A549 (cell line): ENCODE data around the gene COBL. TPM values are rescaled to one million over a fixed set of nuclear protein-coding genes. Genes with fewer than 3 reads are reported as not detected.

ENCODE experiments used
- ATAC-seq, 2 experiments: fragments of 200-7000 bp in 1 of 2; fragments of >200 bp in 1 of 2; cut with Nextera tagmentation in 1 of 2; cut with Tn5 transposase in 1 of 2; 3 replicates each; pipeline versions ENCODE4 v1.8.0 to v1.9.1; 2018 to 2020; ENCODE audit warnings: mild to moderate bottlenecking in 1 of 2, moderate library complexity in 1 of 2
- CTCF ChIA-PET: fragments of 300-600 bp; sonication (Branson Sonifier 250); formaldehyde crosslinking; extraction: SDS; loops from one replicate; lab custom pipeline; 2021; ENCODE audit warnings: antibody characterized with exemption, inconsistent platforms; lab: Yijun Ruan, JAX
- POLR2A ChIA-PET: fragments of 350-600 bp; formaldehyde crosslinking; extraction: SDS; loops from one replicate; lab custom pipeline; 2021; ENCODE audit warnings: antibody characterized with exemption, inconsistent platforms; lab: Yijun Ruan, JAX
- DNase-seq, 2 experiments: peaks; one replicate each; pipeline versions ENCODE4 v3.0.0 to v3.0.0-alpha.2; 2011 to 2016; ENCODE audit warnings: low read depth in 1 of 2, low spot score in 1 of 2
- FAIRE-seq: peaks from 2 replicates; lab custom pipeline; 2011; peaks lifted over from hg19 to GRCh38; lab: Jason Lieb, UNC
- H3K27ac ChIP-seq, 2 experiments: fragments of >200 bp; sonication (Bioruptor Twin); formaldehyde crosslinking; 3 replicates each; pipeline ENCODE4 v1.5.1; 2016 to 2017
- H3K4me1 ChIP-seq: fragments of >200 bp; sonication (Bioruptor Twin); formaldehyde crosslinking; 3 replicates; pipeline ENCODE4 v1.6.1; 2016
- H3K4me2 ChIP-seq: fragments of >200 bp; sonication (Bioruptor Twin); formaldehyde crosslinking; 3 replicates; pipeline ENCODE4 v1.6.1; 2016
- H3K4me3 ChIP-seq: fragments of >200 bp; sonication (Bioruptor Twin); formaldehyde crosslinking; 3 replicates; pipeline ENCODE4 v1.5.1; 2016
- H3K9me3 ChIP-seq: fragments of >200 bp; sonication (Bioruptor Twin); formaldehyde crosslinking; 3 replicates; pipeline ENCODE4 v1.6.1; 2016
- BHLHE40 ChIP-seq: IDR thresholded peaks from 2 replicates; pipeline ENCODE4 v1.6.1; 2012; ENCODE audit warnings: low read depth, low read length, inconsistent platforms
- CBX8 ChIP-seq: fragments of 200-600 bp; sonication (generic); IDR thresholded peaks from 2 replicates; pipeline ENCODE4 v1.6.1; 2016
- CEBPB ChIP-seq, 2 experiments: fragments of >200 bp in 1 of 2; sonication (Bioruptor Twin) in 1 of 2; formaldehyde crosslinking in 1 of 2; IDR thresholded peaks; 2 replicates each; pipeline ENCODE4 v1.6.1; 2012 to 2016
- CHD2 ChIP-seq: fragments of 150-350 bp; IDR thresholded peaks from 2 replicates; pipeline ENCODE4 v1.6.1; 2014; ENCODE audit warnings: low read length; ENCODE audit not compliant: partially characterized antibody
- EHMT2 ChIP-seq: fragments of 200-600 bp; sonication (generic); IDR thresholded peaks from 2 replicates; pipeline ENCODE4 v1.6.1; 2016; ENCODE audit warnings: antibody characterized with exemption, low read depth, mild to moderate bottlenecking, moderate library complexity
- FOSB ChIP-seq: fragments of 250-450 bp; sonication (Bioruptor Pico); IDR thresholded peaks from 2 replicates; pipeline ENCODE4 v1.5.0; 2020; ENCODE audit warnings: mild to moderate bottlenecking, moderate library complexity
- FOXS1 ChIP-seq: fragments of 250-450 bp; sonication (Bioruptor Pico); IDR thresholded peaks from 2 replicates; pipeline ENCODE4 v1.5.0; 2020; ENCODE audit warnings: mild to moderate bottlenecking, moderate library complexity
- HDAC2 ChIP-seq: fragments of 200-600 bp; sonication (generic); IDR thresholded peaks from 2 replicates; pipeline ENCODE4 v1.6.1; 2016
- HOXA7 ChIP-seq: fragments of 250-450 bp; sonication (Bioruptor Pico); IDR thresholded peaks from 2 replicates; pipeline ENCODE4 v1.5.0; 2020; ENCODE audit warnings: mild to moderate bottlenecking, moderate library complexity
- JUNB ChIP-seq: fragments of >200 bp; sonication (Bioruptor Twin); formaldehyde crosslinking; IDR thresholded peaks from 2 replicates; pipeline ENCODE4 v1.6.1; 2016
- KDM1A ChIP-seq: fragments of 200-600 bp; sonication (generic); IDR thresholded peaks from 2 replicates; pipeline ENCODE4 v1.6.1; 2016; ENCODE audit warnings: low read depth, mild to moderate bottlenecking
- KDM5A ChIP-seq: fragments of 200-600 bp; sonication (generic); IDR thresholded peaks from 2 replicates; pipeline ENCODE4 v1.6.1; 2016; ENCODE audit warnings: antibody characterized with exemption, mild to moderate bottlenecking
- MAZ ChIP-seq: fragments of 150-350 bp; IDR thresholded peaks from 2 replicates; pipeline ENCODE4 v1.6.1; 2014; ENCODE audit warnings: antibody characterized with exemption, low read depth, low read length, borderline replicate concordance
- POLR2A ChIP-seq: IDR thresholded peaks from 2 replicates; pipeline ENCODE4 v1.6.1; 2012; ENCODE audit warnings: mild to moderate bottlenecking, low read length
- RAD21 ChIP-seq, 2 experiments: fragments of >200 bp in 1 of 2; sonication (Bioruptor Twin) in 1 of 2; formaldehyde crosslinking in 1 of 2; IDR thresholded peaks in 1 of 2; conservative IDR thresholded peaks in 1 of 2; 2 replicates in 1 of 2; 3 replicates in 1 of 2; pipeline ENCODE4 v1.6.1; 2012 to 2018; ENCODE audit warnings: inconsistent platforms in 1 of 2
- RARB ChIP-seq: fragments of 250-450 bp; sonication (Bioruptor Pico); IDR thresholded peaks from 2 replicates; pipeline ENCODE4 v1.8.0; 2021; ENCODE audit warnings: mild to moderate bottlenecking, moderate library complexity
- RFX5 ChIP-seq: fragments of 450-650 bp; IDR thresholded peaks from 2 replicates; pipeline ENCODE4 v1.7.1; 2014; ENCODE audit warnings: antibody characterized with exemption, mild to moderate bottlenecking, moderate library complexity
- RNF2 ChIP-seq: fragments of 200-600 bp; sonication (generic); IDR thresholded peaks from 2 replicates; pipeline ENCODE4 v1.6.1; 2016; ENCODE audit warnings: low read depth, mild to moderate bottlenecking, antibody characterized with exemption, moderate library complexity, borderline replicate concordance
- SMC3 ChIP-seq: fragments of >200 bp; sonication (Bioruptor Twin); formaldehyde crosslinking; IDR thresholded peaks from 3 replicates; pipeline ENCODE4 v1.6.1; 2018; ENCODE audit warnings: inconsistent platforms
- SREBF2 ChIP-seq: fragments of 450-650 bp; IDR thresholded peaks from 2 replicates; pipeline ENCODE4 v1.6.1; 2014; ENCODE audit warnings: mild to moderate bottlenecking, moderate library complexity
- TP53 ChIP-seq: fragments of 250-450 bp; sonication (Bioruptor Pico); IDR thresholded peaks from 2 replicates; pipeline ENCODE4 v1.5.0; 2021; ENCODE audit warnings: mild to moderate bottlenecking, moderate library complexity
- ZC3H11A ChIP-seq: fragments of 450-650 bp; IDR thresholded peaks from 2 replicates; pipeline ENCODE4 v1.6.1; 2014; ENCODE audit warnings: antibody characterized with exemption, mild to moderate bottlenecking
- ZFP36 ChIP-seq: fragments of 450-650 bp; IDR thresholded peaks from 2 replicates; pipeline ENCODE4 v1.6.1; 2014; ENCODE audit warnings: borderline replicate concordance; ENCODE audit not compliant: partially characterized antibody
- WGBS: methylation state at CpG from one replicate; pipeline ENCODE4 v1.1.6; 2017; ENCODE audit errors: missing lambda C conversion rate; 5-methylcytosine and 5-hydroxymethylcytosine counted together
- polyA plus RNA-seq, 4 experiments: library from polyadenylated mRNA; depleted of rRNA in 3 of 4; stranded (reverse); fragments of >200 nt; fragmentation: RNase III in 1 of 4; extraction: RNeasy Plus Mini Kit Qiagen cat#74134 plus additional on column Dnase treatment in 1 of 4; gene quantifications; 2 replicates in 3 of 4; 3 replicates in 1 of 4; pipeline ENCODE4 v1.2.3, GENCODE V29; 2011 to 2017
- TF ChIP-seq, protein P1 (sequence below): fragments of >200 bp; sonication (Bioruptor Twin); formaldehyde crosslinking; IDR thresholded peaks from 2 replicates; pipeline ENCODE4 v1.6.1; 2016
- TF ChIP-seq, protein P2 (sequence below): fragments of 250-450 bp; sonication (Bioruptor Pico); IDR thresholded peaks from 2 replicates; pipeline ENCODE4 v1.5.0; 2020; ENCODE audit warnings: low read depth, mild to moderate bottlenecking, moderate library complexity
- TF ChIP-seq, protein P3 (sequence below): IDR thresholded peaks from 2 replicates; pipeline ENCODE4 v1.6.1; 2012; ENCODE audit warnings: low read depth, borderline replicate concordance

COBL gene
- polyA plus RNA-seq, 2 of the 4 experiments (the other 2 are of a cell fraction): 1.5 to 7.4 TPM

DNA sequence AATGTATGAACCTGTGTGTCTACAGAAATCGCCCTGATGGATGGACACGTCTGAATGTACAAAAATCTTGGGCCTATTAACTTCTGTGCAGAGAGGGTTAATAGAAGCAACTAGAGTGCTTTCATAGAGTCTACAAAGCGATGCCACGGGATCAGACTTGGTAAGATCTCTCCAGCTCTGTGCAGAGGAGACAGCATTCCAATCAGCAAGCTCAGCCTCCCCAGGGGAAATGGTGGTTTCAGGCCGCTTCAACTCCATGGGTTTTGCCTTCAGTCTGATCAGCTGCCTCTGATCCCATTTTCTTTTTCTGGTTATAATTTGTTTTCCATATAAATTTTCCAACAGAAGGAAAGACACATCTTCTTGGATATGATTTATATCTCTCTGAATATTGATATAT lies 35.1 kb upstream of the COBL start:
- FAIRE-seq: no peak

DNA sequence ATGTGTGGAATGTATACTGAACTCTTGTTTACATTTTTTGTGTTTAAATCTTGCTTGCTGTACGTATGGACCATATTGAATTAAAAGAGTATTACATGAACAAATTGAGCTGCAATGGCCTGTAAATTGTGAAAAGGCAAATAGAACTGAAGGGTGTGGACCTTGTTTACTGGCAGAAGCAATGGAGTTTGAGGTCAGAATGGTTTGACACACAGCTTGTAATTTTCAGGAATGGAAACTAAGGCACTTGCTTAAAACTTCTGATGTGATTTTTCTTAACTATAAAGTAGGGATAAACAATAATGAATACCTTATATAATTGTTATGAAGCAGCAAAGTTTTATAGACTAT lies 33.9 kb upstream of the COBL start:
- H3K9me3 ChIP-seq: 0 out of 3 replicates have a peak, but pooled peaks cover 2% of the 10 kb centered on the region
- ChIA-PET POLR2A (no interaction called here), CTCF (interaction anchor here (0.9 kb wide), 1 partner anchor 65 kb away, joined by 3 read pairs; no protein-coding TSS in a partner anchor)
- 0 out of 6 replicates have a peak, but pooled peaks of 1 of the 2 experiments have one; percentile 9 for ATAC-seq
- peaks cover 8% of the 10 kb centered on the region; the same call in 2 of the 3 replicates for H3K4me1 ChIP-seq
- DNase-seq: no peak
- TF ChIP-seq FOSB (CRISPR knock-in tag) (no peak), FOXS1 (CRISPR knock-in tag) (no peak), ZFP36 (no peak), KDM1A (no peak), RARB (no peak), TP53 (CRISPR knock-in tag) (no peak), RAD21 (conservative IDR thresholded peaks at IDR 0.05 in 1 of 2, IDR thresholded peaks at IDR 0.05 in 1 of 2) (no peak), RNF2 (no peak), HDAC2 (no peak), KDM5A (no peak), BHLHE40 (no peak)
- TF ChIP-seq, protein P1, sequence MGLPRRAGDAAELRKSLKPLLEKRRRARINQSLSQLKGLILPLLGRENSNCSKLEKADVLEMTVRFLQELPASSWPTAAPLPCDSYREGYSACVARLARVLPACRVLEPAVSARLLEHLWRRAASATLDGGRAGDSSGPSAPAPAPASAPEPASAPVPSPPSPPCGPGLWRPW: no peak
- TF ChIP-seq, protein P2, sequence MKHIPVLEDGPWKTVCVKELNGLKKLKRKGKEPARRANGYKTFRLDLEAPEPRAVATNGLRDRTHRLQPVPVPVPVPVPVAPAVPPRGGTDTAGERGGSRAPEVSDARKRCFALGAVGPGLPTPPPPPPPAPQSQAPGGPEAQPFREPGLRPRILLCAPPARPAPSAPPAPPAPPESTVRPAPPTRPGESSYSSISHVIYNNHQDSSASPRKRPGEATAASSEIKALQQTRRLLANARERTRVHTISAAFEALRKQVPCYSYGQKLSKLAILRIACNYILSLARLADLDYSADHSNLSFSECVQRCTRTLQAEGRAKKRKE (CRISPR knock-in tag): no peak
- 21% methylated on average over 1 of the region's 1 CpG for WGBS
- no peak overlapping the region for H3K4me3 ChIP-seq
- no peak for FAIRE-seq
- no peak overlapping the region for H3K27ac ChIP-seq
- no peak overlapping the region for H3K4me2 ChIP-seq

More for the DNA sequence above, 35.1 kb upstream of the COBL start:
- no peak overlapping the region for H3K27ac ChIP-seq
- ChIA-PET POLR2A (no interaction called here), CTCF (interaction anchor here (4.9 kb wide), 1 partner anchor 16 kb away, joined by 43 read pairs; no protein-coding TSS in a partner anchor)
- no peak for TF ChIP-seq RFX5
- no peak for TF ChIP-seq JUNB
- no peak for TF ChIP-seq EHMT2
- TF ChIP-seq CEBPB (IDR thresholded peaks at IDR 0.05): no peak
- TF ChIP-seq, all 56 proteins: peak for 0
- H3K9me3 ChIP-seq: 0 out of 3 replicates have a peak, but pooled peaks cover 2% of the 10 kb centered on the region
- 58% methylated on average over 5 of the region's 5 CpGs for whole genome bisulfite sequencing
- no peak overlapping the region for H3K4me3 ChIP-seq
- no peak overlapping the region for H3K4me2 ChIP-seq
- ATAC-seq (no peak), DNase-seq (no peak)
- peaks cover 8% of the 10 kb centered on the region; the same call in 2 of the 3 replicates for H3K4me1 ChIP-seq

DNA sequence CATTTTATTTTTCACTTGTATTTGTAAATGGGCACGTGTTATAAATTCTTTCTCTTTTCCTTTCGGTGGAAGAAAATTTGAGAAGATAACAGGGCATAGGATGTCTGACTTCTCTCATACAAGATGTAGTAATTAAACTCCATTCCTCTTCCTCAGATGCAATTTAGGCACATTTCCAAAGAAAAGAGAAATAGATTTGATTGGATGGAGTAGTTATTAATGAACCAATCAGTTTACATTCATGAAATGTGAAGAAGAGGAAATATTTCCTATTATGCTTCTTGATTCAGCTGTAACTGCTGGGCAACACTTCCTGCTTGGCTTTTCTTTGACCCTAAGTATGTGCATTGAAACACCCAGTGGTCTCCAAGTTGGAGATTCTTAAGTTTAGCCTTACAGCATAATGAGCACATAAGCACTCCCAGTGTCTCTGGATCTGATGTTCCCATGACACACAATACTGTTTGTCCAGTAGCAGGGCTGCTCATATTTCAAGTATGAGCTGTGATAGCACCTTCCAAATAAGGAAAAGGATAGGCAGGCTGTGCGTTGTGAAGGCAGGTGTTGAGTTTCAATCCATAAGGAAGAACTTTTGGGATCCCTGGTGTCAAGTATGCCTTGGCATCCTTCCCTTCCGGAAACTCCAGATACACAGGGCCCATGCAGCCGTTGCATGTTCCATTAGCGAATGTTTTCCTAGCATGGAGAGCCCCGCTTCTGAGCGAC lies 33.4 kb upstream of the COBL start:
- H3K9me3 ChIP-seq: 0 out of 3 replicates have a peak, but pooled peaks cover 2% of the 10 kb centered on the region
- CTCF ChIA-PET: interaction anchor here (0.9 to 2.4 kb wide), 2 partner anchors 66 to 187 kb away, joined by 3 to 5 read pairs; no protein-coding TSS in a partner anchor
- H3K4me1 ChIP-seq: peaks cover 8% of the 10 kb centered on the region; the same call in 2 of the 3 replicates
- no peak overlapping the region for H3K4me3 ChIP-seq
- no peak overlapping the region for H3K27ac ChIP-seq
- no peak overlapping the region for H3K4me2 ChIP-seq
- ATAC-seq (peak; percentile 67 to 79; a peak in 4 of 6 replicates), FAIRE-seq (peak; percentile 68), DNase-seq (peak; percentile 10 to 69)
- POLR2A ChIA-PET: no interaction called here
- 59% methylated on average over 8 of the region's 8 CpGs for WGBS
- TF ChIP-seq MAZ (no peak), TP53 (CRISPR knock-in tag) (no peak), CHD2 (no peak), CEBPB (IDR thresholded peaks at IDR 0.05) (no peak), POLR2A (no peak), ZC3H11A (no peak), RAD21 (conservative IDR thresholded peaks at IDR 0.05 in 1 of 2, IDR thresholded peaks at IDR 0.05 in 1 of 2) (no peak), SMC3 (no peak), HOXA7 (CRISPR knock-in tag) (no peak), SREBF2 (no peak), CBX8 (no peak), JUNB (no peak)
- TF ChIP-seq, protein P1: no peak
- TF ChIP-seq, protein P3, sequence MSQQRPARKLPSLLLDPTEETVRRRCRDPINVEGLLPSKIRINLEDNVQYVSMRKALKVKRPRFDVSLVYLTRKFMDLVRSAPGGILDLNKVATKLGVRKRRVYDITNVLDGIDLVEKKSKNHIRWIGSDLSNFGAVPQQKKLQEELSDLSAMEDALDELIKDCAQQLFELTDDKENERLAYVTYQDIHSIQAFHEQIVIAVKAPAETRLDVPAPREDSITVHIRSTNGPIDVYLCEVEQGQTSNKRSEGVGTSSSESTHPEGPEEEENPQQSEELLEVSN: no peak
